GM19468 (cell line): ENCODE measurements around the gene SHMT2.

Experiments
- ATAC-seq: cut with Tn5 transposase; IDR thresholded peaks from one replicate; pipeline ENCODE4 v1.9.1; 2021; ENCODE audit warnings: mild to moderate bottlenecking, moderate library complexity, moderate number of reproducible peaks; ENCODE audit not compliant: unreplicated experiment; ENCODE audit errors: extremely low read depth

The SHMT2 gene

GRCh38 chr12:57229634-57230380 lies at the start of gene SHMT2:
Gene SHMT2, plus strand, starts transcription at chr12:57229711. Its CDS starts 68 bp downstream, at chr12:57229779.
- ATAC-seq, result peak; percentile 39

- no peak for ATAC-seq
Measured at GRCh38 chr12:57180321-57180989, 49.1 kb upstream of the SHMT2 start.

- no peak for ATAC-seq
Measured at GRCh38 chr12:57181072-57181471, 48.4 kb upstream of the SHMT2 start.

- ATAC-seq, result no peak
Measured at GRCh38 chr12:57181561-57182155, 47.9 kb upstream of the SHMT2 start.

- no peak for ATAC-seq
Measured at GRCh38 chr12:57182918-57183575, 46.5 kb upstream of the SHMT2 start.

GRCh38 chr12:57183939-57184725 lies 45.4 kb upstream of the SHMT2 start:
- ATAC-seq, result no peak

- ATAC-seq, result no peak
Measured at GRCh38 chr12:57185403-57185802, 44.1 kb upstream of the SHMT2 start.

- no peak for ATAC-seq
Measured at GRCh38 chr12:57185906-57186508, 43.5 kb upstream of the SHMT2 start.

- no peak for ATAC-seq
Measured at GRCh38 chr12:57187222-57188089, 42.1 kb upstream of the SHMT2 start.

GRCh38 chr12:57188090-57188425 lies 41.5 kb upstream of the SHMT2 start:
- no peak for ATAC-seq

- no peak for ATAC-seq
Measured at GRCh38 chr12:57190037-57190436, 39.5 kb upstream of the SHMT2 start.

- no peak for ATAC-seq
Measured at GRCh38 chr12:57190821-57191220, 38.7 kb upstream of the SHMT2 start.

GRCh38 chr12:57191410-57191809 lies 38.1 kb upstream of the SHMT2 start:
- no peak for ATAC-seq

- ATAC-seq, result no peak
Measured at GRCh38 chr12:57192920-57193319, 36.6 kb upstream of the SHMT2 start.

GRCh38 chr12:57193706-57194245 lies 35.7 kb upstream of the SHMT2 start:
- no peak for ATAC-seq

- ATAC-seq, result no peak
Measured at GRCh38 chr12:57194253-57194652, 35.3 kb upstream of the SHMT2 start.

GRCh38 chr12:57195186-57195585 lies 34.3 kb upstream of the SHMT2 start:
- ATAC-seq, result no peak

GRCh38 chr12:57195611-57196371 lies 33.7 kb upstream of the SHMT2 start:
- ATAC-seq, result no peak
